Measurements from ENCODE around the gene CAST. TPM values are rescaled to one million over a fixed set of nuclear protein-coding genes. Genes with fewer than 3 reads are reported as not detected.

Gene CAST
- total RNA-seq, 1 experiment from 2014 or later: 395 TPM

GRCh38 chr5:96679293-96679692, 17.1 kb downstream of the CAST start:
- intact Hi-C loops (cut with micrococcal nuclease; ENCODE audit: unreplicated experiment): no loop called here
- Mint-ChIP-seq H3K4me3 (ENCODE audit: low read depth, unreplicated experiment) (no peak overlapping the region), H3K4me1 (ENCODE audit: low read depth, unreplicated experiment) (peaks cover 48% of the 10 kb centered on the region), H3K36me3 (ENCODE audit: insufficient read depth, unreplicated experiment) (peaks cover 42% of the 10 kb centered on the region), H3K9me3 (ENCODE audit: low read depth, unreplicated experiment) (no peaks in the 10 kb centered on the region), H3K27me3 (ENCODE audit: unreplicated experiment) (no peaks in the 10 kb centered on the region), H3K27ac (ENCODE audit: unreplicated experiment) (no peak overlapping the region)
- BruUV-seq (replicated peaks): no TSS peak
- TF ChIP-seq CTCF (IDR thresholded peaks at IDR 0.05; ENCODE audit: unreplicated experiment): no peak
- CTCF ChIA-PET: no interaction called here
- no peak for DNase-seq

GRCh38 chr5:96680759-96681470, 18.7 kb downstream of the CAST start:
- DNase-seq: no peak
- CTCF ChIA-PET: no interaction called here
- peaks cover 40% of the 10 kb centered on the region for H3K4me1 Mint-ChIP-seq (ENCODE audit: low read depth, unreplicated experiment)
- intact Hi-C loops (cut with micrococcal nuclease; ENCODE audit: unreplicated experiment): no loop called here
- BruUV-seq (replicated peaks): no TSS peak
- H3K36me3 Mint-ChIP-seq (ENCODE audit: insufficient read depth, unreplicated experiment): peaks cover 37% of the 10 kb centered on the region
- TF ChIP-seq CTCF (IDR thresholded peaks at IDR 0.05; ENCODE audit: unreplicated experiment): no peak
- no peaks in the 10 kb centered on the region for H3K27me3 Mint-ChIP-seq (ENCODE audit: unreplicated experiment)
- no peak overlapping the region for H3K4me3 Mint-ChIP-seq (ENCODE audit: low read depth, unreplicated experiment)
- H3K9me3 Mint-ChIP-seq (ENCODE audit: low read depth, unreplicated experiment): no peaks in the 10 kb centered on the region
- H3K27ac Mint-ChIP-seq (ENCODE audit: unreplicated experiment): no peak overlapping the region

- H3K9me3 Mint-ChIP-seq (ENCODE audit: low read depth, unreplicated experiment): no peaks in the 10 kb centered on the region
- H3K27ac Mint-ChIP-seq (ENCODE audit: unreplicated experiment): no peak overlapping the region
- H3K27me3 Mint-ChIP-seq (ENCODE audit: unreplicated experiment): no peaks in the 10 kb centered on the region
- DNase-seq: no peak
- intact Hi-C loops (cut with micrococcal nuclease; ENCODE audit: unreplicated experiment): no loop called here
- no peak overlapping the region for H3K4me3 Mint-ChIP-seq (ENCODE audit: low read depth, unreplicated experiment)
- CTCF ChIA-PET: interaction anchor here (0.7 kb wide), 1 partner anchor 29 kb away, joined by 3 read pairs; no protein-coding TSS in a partner anchor
- H3K4me1 Mint-ChIP-seq (ENCODE audit: low read depth, unreplicated experiment): peaks cover 36% of the 10 kb centered on the region
- H3K36me3 Mint-ChIP-seq (ENCODE audit: insufficient read depth, unreplicated experiment): peaks cover 20% of the 10 kb centered on the region
- TF ChIP-seq CTCF (IDR thresholded peaks at IDR 0.05; ENCODE audit: unreplicated experiment): no peak
- no TSS peak for BruUV-seq (replicated peaks)
Observed at GRCh38 chr5:96683392-96683791, 21.2 kb downstream of the CAST start.

GRCh38 chr5:96683810-96684209, 21.6 kb downstream of the CAST start:
- intact Hi-C loops (cut with micrococcal nuclease; ENCODE audit: unreplicated experiment): no loop called here
- CTCF ChIA-PET: interaction anchor here (0.7 kb wide), 1 partner anchor 29 kb away, joined by 3 read pairs; no protein-coding TSS in a partner anchor
- Mint-ChIP-seq H3K4me3 (ENCODE audit: low read depth, unreplicated experiment) (no peak overlapping the region), H3K27ac (ENCODE audit: unreplicated experiment) (no peak overlapping the region), H3K9me3 (ENCODE audit: low read depth, unreplicated experiment) (no peaks in the 10 kb centered on the region), H3K4me1 (ENCODE audit: low read depth, unreplicated experiment) (peaks cover 36% of the 10 kb centered on the region), H3K27me3 (ENCODE audit: unreplicated experiment) (no peaks in the 10 kb centered on the region), H3K36me3 (ENCODE audit: insufficient read depth, unreplicated experiment) (peaks cover 17% of the 10 kb centered on the region)
- DNase-seq: no peak
- BruUV-seq (replicated peaks): no TSS peak
- no peak for TF ChIP-seq CTCF (IDR thresholded peaks at IDR 0.05; ENCODE audit: unreplicated experiment)
